UCSD-AML1 (cell line): ENCODE measurements around the gene BAIAP2.

Experiments
- DNase-seq: peaks from one replicate; lab custom pipeline; 2025; ENCODE audit not compliant: unreplicated experiment; lab: John Stamatoyannopoulos, UW

Gene BAIAP2

DNA sequence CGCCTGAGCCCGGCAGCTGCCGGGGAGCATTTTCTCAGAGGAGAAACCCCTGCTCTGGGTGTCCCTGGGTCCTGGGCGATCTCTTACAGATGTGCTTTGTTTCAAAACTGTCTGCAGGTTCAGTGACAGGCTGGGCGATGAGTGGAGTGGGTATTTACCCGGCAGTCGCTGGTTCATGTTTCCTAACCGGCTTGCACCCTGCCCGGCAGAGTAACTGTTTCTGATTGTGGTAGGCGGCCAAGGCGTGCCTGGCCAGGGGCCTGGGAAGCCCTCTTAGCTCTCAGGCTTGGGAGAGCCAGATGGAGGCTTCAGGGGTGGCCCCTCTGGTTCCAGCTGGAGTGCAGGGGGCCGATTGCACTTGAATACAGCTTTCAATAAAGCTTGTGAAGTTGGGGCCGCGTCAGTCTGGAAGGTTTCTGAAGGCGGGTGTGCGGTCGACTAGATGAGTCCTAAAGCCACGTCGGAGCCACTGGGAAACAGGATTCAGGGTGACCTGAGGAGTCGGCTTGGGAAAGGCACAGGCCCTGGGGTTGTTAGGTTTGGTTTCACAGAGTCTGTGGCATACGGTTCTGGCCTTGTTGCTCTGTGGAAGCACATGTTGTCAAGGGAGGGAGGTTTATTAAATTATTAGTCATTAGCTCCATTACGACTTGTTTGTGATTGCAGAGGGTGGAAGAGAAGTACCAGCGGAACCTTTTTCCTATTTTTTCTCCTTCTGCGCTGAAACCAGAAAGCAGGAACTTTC, 1.4 kb downstream of the BAIAP2 start:
- no peak for DNase-seq

- no peak for DNase-seq
Observed at GRCh38 chr17:81037026-81037797, 2.3 kb downstream of the BAIAP2 start.

DNA sequence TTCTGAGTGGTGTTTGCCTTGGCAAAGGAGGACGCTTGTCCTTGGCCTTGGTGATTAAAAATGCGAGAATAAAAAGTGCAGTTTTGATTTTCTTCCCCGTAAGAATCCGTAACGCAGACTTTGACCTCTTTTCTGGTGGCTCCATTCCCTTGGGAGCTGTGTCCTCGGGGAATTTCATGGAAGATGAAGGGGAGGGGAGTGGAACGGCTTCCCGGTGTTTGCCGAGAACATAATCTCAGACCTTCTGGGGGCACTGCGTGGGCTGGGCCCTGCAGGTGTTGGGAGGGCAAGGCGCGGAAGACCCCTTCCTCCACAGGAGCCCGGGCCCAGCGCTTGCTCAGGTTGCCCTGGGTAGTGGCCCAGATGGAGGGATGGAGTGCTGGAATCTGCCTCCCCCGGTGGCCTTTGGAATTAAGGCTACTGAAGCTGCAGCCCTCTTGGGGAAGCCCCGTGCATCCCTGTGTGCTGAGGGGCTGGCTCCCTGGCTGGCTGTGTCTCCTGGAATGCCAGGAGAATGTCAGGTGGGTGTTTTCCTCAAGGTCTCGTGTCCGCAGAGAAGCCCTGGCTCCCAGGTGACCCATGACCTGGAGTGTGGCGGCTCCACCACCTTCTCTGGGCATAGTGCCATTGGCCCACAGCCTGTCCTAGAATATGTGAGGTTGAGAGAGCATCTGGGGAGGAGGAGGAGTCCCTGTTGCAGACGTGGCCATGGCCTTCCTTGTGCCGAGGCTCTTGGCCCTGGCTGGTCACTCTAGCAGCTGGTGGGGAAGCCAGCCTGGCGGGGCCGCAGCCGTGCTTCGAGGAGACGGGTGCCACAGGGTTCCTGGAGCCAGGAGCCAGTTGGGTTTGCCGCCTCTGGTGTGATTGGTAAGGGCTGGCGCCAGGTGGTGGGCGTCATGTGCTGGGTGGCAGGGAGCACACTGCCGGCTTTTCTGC, 3.1 kb downstream of the BAIAP2 start:
- DNase-seq = no peak

- DNase-seq = no peak
Observed at GRCh38 chr17:81039096-81039495, 4.1 kb downstream of the BAIAP2 start.

- DNase-seq = no peak
Observed at GRCh38 chr17:81039854-81040758, 5.2 kb downstream of the BAIAP2 start.

DNA sequence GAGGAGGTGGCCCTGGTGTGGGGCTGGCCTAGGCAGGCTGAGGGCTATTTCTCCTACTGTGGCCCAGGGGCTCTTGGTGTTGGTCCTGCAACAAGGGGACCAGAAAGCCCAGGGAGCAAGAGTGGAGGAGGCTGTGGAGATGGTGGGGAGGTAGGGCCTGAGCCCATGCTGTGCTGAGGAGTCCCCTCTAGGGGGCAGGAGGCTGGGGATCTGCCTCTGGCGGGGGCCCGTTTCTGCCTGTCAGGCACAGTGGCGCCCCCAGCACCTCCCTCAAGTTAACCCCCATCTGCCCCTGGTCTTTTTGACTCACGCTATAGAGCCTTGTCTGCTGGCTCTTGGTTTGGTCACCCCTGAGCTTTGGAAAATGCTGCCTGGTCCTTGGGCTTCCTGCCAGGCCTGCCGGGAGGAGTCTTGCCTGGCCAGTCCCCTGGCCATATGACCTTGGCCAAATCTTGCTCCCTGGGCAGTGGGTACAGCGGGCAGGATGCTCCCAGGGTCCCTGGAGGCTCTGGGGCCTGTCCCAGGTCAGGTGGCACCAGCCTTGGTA, 5.9 kb downstream of the BAIAP2 start:
- DNase-seq = peak; percentile 37

- DNase-seq = no peak
Observed at GRCh38 chr17:81042606-81043005, 7.7 kb downstream of the BAIAP2 start.

DNA sequence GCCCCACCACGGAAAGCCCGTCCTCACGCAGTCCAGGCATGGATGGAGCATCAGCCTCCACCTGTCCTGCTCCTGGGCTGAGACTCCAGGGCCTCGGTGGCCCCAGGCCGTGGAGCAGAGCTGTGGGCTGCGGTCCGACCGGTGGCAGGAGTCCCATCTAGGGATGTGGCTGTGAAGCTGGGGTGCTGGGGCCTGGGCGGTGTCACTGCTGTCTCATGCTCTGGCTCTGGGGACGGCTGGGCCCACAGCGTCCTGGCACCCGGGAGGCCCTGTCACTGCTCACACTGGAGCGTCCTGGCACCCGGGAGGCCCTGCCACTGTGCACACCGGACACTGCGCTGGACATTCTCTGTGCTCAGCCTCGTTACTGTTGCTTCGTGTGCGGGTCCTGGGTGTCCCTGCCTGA, 8.4 kb downstream of the BAIAP2 start:
- no peak for DNase-seq

DNA sequence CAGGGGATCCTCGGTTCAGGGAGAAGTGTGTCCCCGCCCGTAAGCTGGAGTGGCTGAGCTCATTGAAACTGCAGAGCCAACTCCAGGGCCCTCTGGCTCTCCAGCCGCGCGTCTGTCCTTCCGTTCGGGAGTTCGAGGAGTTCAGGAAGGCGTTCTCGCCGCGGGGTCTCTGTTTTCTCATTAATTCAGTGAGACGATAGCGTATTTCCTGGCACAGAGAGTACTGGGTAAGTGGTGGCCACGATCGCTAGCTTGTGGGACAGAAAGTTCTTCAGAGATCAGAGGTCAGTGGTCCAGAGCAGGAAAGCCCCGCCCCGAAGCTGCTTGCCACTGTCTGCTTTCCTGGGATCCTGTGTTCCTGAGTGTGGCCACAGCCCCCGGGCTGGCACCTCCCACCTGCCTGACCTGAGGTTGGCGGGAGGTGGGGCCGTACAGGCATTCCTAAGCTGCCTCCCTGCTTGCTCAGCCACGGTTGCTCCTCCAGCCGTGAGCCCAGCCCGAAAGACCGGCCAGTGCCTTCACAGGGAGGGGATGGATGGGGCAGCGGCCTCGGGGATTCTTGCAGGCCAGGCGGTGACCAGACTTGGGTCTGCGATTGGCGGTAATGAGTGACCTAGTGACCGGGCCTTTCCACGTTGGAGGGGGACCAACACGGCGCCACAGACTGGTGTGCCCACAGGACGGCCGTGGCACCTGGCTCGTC, 8.9 kb downstream of the BAIAP2 start:
- no peak for DNase-seq

GRCh38 chr17:81044428-81044763, 9.4 kb downstream of the BAIAP2 start:
- DNase-seq = no peak

- no peak for DNase-seq
Observed at GRCh38 chr17:81044764-81045589, 10.0 kb downstream of the BAIAP2 start.

DNA sequence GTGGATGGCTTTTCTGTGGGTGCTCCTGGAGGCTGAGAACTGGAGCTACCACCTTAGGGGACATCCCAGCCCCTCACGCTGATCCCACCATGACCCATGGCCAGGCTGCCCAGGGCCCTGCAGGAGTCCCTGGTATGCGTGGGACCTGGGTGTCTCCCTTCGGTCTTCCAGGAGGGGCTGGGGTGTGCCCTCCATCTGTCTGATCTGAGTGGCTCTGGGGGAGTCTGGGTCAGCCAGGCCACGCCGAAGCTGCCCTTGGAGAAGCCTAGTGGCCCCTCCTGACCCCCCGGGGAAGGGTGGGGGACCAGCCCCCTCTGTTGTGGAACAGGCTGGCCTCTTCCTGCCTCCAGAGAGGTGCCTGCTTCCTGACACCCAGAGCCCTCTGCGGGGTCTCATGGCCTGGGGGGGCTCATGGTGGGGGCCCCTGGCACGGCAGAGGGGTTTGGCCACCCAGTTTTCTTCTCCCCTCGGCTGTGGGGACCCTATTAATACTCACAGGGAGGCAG, 10.7 kb downstream of the BAIAP2 start:
- no peak for DNase-seq

GRCh38 chr17:81046132-81046769, 11.3 kb downstream of the BAIAP2 start:
- DNase-seq = no peak

- no peak for DNase-seq
Observed at GRCh38 chr17:81046770-81047359, 11.9 kb downstream of the BAIAP2 start.

GRCh38 chr17:81048827-81049371, 13.9 kb downstream of the BAIAP2 start:
- DNase-seq = no peak

GRCh38 chr17:81049372-81049911, 14.5 kb downstream of the BAIAP2 start:
- DNase-seq = peak; percentile 48

GRCh38 chr17:81049973-81050551, 15.1 kb downstream of the BAIAP2 start:
- DNase-seq = no peak
